ENCODE results near the gene LRIG2.

- TF ChIP-seq, protein P1, sequence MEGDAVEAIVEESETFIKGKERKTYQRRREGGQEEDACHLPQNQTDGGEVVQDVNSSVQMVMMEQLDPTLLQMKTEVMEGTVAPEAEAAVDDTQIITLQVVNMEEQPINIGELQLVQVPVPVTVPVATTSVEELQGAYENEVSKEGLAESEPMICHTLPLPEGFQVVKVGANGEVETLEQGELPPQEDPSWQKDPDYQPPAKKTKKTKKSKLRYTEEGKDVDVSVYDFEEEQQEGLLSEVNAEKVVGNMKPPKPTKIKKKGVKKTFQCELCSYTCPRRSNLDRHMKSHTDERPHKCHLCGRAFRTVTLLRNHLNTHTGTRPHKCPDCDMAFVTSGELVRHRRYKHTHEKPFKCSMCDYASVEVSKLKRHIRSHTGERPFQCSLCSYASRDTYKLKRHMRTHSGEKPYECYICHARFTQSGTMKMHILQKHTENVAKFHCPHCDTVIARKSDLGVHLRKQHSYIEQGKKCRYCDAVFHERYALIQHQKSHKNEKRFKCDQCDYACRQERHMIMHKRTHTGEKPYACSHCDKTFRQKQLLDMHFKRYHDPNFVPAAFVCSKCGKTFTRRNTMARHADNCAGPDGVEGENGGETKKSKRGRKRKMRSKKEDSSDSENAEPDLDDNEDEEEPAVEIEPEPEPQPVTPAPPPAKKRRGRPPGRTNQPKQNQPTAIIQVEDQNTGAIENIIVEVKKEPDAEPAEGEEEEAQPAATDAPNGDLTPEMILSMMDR (conservative IDR thresholded peaks at IDR 0.05; ENCODE audit: low read depth, low read length) = no peak
- TF ChIP-seq RCOR1 (IDR thresholded peaks at IDR 0.05; ENCODE audit: insufficient replicate concordance, low read length) (no peak), RAD21 (IDR thresholded peaks at IDR 0.05; ENCODE audit: low read length) (no peak), POLR2A (IDR thresholded peaks at IDR 0.05; ENCODE audit: low read depth, low read length) (no peak), CEBPB (IDR thresholded peaks at IDR 0.05; ENCODE audit: low read depth, low read length) (no peak)
Measured at GRCh38 chr1:113094506-113094905, 21.5 kb downstream of the LRIG2 start.

Data from IMR-90 (cell line).